GM12878 (cell line): ENCODE results near the gene SPPL3.

Source experiments
- CEBPB ChIP-seq, 2 experiments: fragments of 150-350 bp in 1 of 2; IDR thresholded peaks; 2 replicates each; pipeline ENCODE4 v1.6.1; 2012 to 2014; ENCODE audit warnings: low read depth in 2 of 2, low read length in 2 of 2, borderline replicate concordance in 1 of 2, inconsistent platforms in 1 of 2
- EGR1 ChIP-seq, 2 experiments: IDR thresholded peaks; 1 replicate in 1 of 2; 2 replicates in 1 of 2; pipeline ENCODE4 v1.6.1; 2011 to 2012; ENCODE audit warnings: low read depth in 2 of 2, low read length in 2 of 2, borderline replicate concordance in 1 of 2, mild to moderate bottlenecking in 1 of 2, moderate library complexity in 1 of 2
- EP300 ChIP-seq, 2 experiments: fragments of 150-350 bp in 1 of 2; IDR thresholded peaks; 2 replicates each; pipeline ENCODE4 v1.6.1; 2011 to 2012; ENCODE audit warnings: low read depth in 2 of 2, low read length in 2 of 2, borderline replicate concordance in 1 of 2, improper control_type of control experiment in 1 of 2, inconsistent platforms in 1 of 2; ENCODE audit not compliant: control insufficient read depth in 1 of 2
- EZH2 ChIP-seq: IDR thresholded peaks from 2 replicates; pipeline ENCODE4 v1.6.1; 2012; ENCODE audit warnings: low read depth, mild to moderate bottlenecking, control low read depth, inconsistent platforms, low read length, borderline replicate concordance; ENCODE audit not compliant: control insufficient read depth
- KLF5 ChIP-seq: fragments of 450-650 bp; IDR thresholded peaks from 2 replicates; pipeline ENCODE4 v1.6.1; 2014; ENCODE audit warnings: mild to moderate bottlenecking; ENCODE audit not compliant: partially characterized antibody
- MYC ChIP-seq: IDR thresholded peaks from 2 replicates; pipeline ENCODE4 v1.6.1; 2011; ENCODE audit warnings: mild to moderate bottlenecking, low read length, moderate library complexity, inconsistent platforms; ENCODE audit not compliant: insufficient read depth, insufficient replicate concordance, insufficient read length, severe bottlenecking
- NFIC ChIP-seq: IDR thresholded peaks from 2 replicates; pipeline ENCODE4 v1.6.1; 2012; ENCODE audit warnings: low read depth, mild to moderate bottlenecking, inconsistent platforms, low read length, moderate library complexity
- SRF ChIP-seq, 2 experiments: IDR thresholded peaks; 2 replicates each; pipeline ENCODE4 v1.6.1; 2011; ENCODE audit warnings: low read depth in 2 of 2, low read length in 2 of 2, mild to moderate bottlenecking in 1 of 2, moderate library complexity in 1 of 2
- ZNF207 ChIP-seq: fragments of 450-650 bp; IDR thresholded peaks from 2 replicates; pipeline ENCODE4 v1.6.1; 2014; ENCODE audit warnings: antibody characterized with exemption, mild to moderate bottlenecking, borderline replicate concordance
- TF ChIP-seq, protein P1 (sequence below), 3 experiments: IDR thresholded peaks in 2 of 3; conservative IDR thresholded peaks in 1 of 3; 2 replicates each; pipeline ENCODE4 v1.5.1; 2011; ENCODE audit warnings: low read depth in 3 of 3, low read length in 3 of 3, mild to moderate bottlenecking in 3 of 3, control low read depth in 2 of 3, moderate library complexity in 2 of 3, inconsistent platforms in 1 of 3, mixed read lengths in 1 of 3; ENCODE audit not compliant: control insufficient read depth in 2 of 3, insufficient read depth in 1 of 3; ENCODE audit errors: extremely low read depth in 1 of 3

DNA sequence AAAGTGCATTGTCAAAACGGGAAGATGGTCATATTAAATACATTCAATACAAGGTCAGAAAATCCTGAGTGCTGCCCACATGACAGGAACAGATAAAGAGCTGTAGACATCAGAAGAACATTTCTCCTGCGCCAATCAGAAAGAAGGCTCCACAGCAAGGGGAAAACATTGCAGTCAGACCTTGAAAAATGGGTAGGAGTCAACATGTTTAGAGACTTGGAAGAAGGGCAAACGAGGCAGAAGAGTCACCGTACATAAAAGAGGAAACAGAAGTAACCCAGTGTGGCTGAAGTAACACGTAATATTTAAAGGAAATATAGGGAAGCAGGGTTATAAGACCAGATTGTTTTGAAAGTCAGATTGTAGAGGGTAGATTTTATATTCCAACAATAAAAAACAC lies 11.9 kb downstream of the SPPL3 start:
- TF ChIP-seq, protein P1, sequence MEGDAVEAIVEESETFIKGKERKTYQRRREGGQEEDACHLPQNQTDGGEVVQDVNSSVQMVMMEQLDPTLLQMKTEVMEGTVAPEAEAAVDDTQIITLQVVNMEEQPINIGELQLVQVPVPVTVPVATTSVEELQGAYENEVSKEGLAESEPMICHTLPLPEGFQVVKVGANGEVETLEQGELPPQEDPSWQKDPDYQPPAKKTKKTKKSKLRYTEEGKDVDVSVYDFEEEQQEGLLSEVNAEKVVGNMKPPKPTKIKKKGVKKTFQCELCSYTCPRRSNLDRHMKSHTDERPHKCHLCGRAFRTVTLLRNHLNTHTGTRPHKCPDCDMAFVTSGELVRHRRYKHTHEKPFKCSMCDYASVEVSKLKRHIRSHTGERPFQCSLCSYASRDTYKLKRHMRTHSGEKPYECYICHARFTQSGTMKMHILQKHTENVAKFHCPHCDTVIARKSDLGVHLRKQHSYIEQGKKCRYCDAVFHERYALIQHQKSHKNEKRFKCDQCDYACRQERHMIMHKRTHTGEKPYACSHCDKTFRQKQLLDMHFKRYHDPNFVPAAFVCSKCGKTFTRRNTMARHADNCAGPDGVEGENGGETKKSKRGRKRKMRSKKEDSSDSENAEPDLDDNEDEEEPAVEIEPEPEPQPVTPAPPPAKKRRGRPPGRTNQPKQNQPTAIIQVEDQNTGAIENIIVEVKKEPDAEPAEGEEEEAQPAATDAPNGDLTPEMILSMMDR (IDR thresholded peaks at IDR 0.05 in 2 of 3, conservative IDR thresholded peaks at IDR 0.05 in 1 of 3; ENCODE audit: control insufficient read depth in 2 of 3, extremely low read depth in 1 of 3, insufficient read depth in 1 of 3, low read depth in 3 of 3, low read length in 3 of 3): no peak
- TF ChIP-seq MYC (no peak), EZH2 (no peak), SRF (IDR thresholded peaks at IDR 0.05; ENCODE audit: low read depth in 2 of 2, low read length in 2 of 2) (no peak), EGR1 (IDR thresholded peaks at IDR 0.05; ENCODE audit: borderline replicate concordance in 1 of 2, low read depth in 2 of 2, low read length in 2 of 2) (no peak), ZNF207 (no peak), KLF5 (no peak), CEBPB (IDR thresholded peaks at IDR 0.05; ENCODE audit: borderline replicate concordance in 1 of 2, low read depth in 2 of 2, low read length in 2 of 2) (no peak), NFIC (no peak), EP300 (IDR thresholded peaks at IDR 0.05; ENCODE audit: borderline replicate concordance in 1 of 2, control insufficient read depth in 1 of 2, low read depth in 2 of 2, low read length in 2 of 2) (no peak)
